HG02938 (cell line): ENCODE measurements around the gene KRI1.
A peak's percentile ranks its signal among the peaks of the same experiment; 100 is the strongest.

Experiments used
- ATAC-seq: cut with Tn5 transposase; IDR thresholded peaks from one replicate; pipeline ENCODE4 v1.9.1; 2021; ENCODE audit warnings: mild to moderate bottlenecking, moderate library complexity; ENCODE audit not compliant: unreplicated experiment

The KRI1 gene

DNA sequence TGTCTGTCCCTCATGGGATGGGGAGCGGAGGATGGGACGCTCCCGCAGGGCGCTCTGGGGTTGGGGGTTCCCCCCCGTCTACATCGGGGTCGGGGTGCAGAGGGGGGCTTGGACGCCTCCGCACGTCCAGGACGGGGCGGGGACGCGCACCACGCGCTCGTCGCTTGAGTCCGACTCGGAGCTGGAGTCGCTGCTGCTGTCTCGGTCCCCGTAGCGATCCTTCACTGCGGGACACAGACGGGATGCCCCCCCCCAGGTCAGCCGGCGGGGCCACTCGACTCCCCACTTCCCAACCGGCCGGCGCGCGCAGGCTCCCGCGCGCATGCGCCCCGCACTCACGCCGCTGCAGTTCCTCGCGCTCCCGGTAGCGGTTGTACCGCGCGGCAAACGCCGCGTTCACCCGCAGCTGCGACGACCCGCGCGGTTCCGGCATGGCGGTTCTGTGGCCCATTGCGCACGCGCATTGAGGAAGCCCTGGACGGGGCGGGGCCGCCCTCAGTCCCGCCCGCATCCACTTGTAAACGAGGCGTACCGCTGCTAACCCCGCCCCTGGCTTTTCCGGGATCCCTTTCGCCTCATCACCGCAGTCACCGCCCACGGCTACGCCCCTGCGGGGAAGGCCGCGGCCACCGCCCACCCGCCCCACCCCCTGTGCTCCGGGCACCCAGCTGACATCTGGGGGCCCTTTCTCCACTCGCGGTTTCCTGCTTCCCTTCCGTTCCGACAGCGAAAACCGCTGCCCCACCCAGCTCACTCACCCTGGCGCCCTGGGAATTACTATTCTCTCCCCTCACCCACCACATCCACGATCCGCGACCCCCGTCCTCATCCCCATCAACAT, at the start of gene KRI1:
Gene KRI1 (minus strand): TSS at position 444 of the 841 bp plus-strand sequence. CDS start 11 bp downstream, at position 433.
- peak; percentile 38 for ATAC-seq

DNA sequence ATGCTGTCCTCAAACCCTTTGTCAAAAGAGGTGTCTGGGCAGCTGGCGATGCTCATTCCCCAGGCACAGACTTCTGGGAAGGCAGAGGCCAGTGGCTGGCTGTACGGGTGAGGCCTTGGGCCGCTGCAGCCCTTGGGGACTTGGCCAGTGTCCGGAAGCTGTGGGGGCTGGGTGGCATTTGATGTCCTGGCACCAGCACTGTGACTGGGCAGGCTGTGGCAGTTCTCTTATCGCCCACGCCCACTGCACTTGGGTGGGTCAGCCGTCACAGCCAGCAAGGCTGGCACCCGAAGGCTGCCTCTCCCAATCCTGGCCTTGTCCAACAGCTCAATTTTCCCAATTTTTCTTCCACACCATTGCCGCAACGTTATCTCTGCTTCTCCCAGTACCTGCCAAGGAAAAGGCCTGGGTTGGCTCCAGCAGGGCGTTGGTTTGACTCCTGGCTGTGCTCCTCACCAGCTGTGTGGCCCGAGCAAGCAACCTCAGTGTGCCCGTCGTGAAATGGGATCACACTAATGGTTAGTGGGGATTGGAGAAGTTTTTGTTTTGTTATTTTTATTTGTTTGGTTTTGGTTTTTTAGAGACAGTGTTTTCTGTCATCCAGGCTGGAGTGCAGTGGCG, 46.8 kb upstream of the KRI1 start:
- no peak for ATAC-seq

DNA sequence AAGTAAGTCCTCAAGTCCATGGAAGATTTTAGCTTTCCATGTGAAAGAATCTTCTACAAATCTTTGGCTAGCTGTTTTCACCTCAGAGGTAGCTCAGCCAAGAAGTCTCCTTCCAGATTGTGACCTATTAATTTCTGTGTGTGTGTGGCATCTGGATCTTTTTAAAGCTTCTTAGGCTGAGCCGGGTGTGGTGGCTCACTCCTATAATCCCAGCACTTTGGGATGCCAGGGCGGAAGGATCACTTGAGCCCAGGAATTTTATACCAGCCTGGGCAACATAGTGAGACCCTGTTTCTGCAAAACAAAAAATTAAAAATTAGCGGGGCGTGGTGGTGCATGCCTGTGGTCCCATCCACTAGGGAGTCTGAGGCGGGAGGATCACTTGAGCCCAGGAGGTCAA, 46.1 kb upstream of the KRI1 start:
- no peak for ATAC-seq

- ATAC-seq: no peak
These were observed 38.7 kb upstream of the KRI1 start for GRCh38 chr19:10604460-10604980.

DNA sequence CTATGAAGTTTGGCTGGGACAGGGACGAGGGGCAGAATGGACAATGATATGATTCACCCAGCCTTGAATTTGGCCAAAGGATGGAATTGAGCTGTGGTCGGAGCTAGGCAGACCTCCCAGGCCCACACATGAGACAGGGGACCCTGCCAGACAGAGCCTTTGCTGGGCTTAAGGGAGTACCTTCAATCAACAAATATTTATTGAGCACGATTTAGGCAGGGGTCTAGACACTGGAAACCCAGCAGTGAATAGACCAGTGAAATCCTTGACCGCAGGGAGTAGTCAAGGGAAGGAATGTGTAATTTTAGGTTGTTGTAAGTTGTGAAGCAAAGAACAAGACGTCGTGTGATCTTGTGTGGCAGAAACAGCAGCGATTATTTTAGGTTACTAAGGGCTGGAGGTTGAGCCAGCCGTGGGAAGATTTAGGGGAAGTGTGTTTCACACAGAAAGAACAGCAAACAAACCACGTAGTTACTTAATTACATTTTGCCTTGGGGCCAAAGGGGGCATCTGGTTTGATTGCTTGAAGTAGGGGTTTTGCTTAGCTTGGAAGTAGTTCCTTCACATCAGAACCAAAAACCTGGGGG, 38.2 kb upstream of the KRI1 start:
- ATAC-seq: peak; percentile 5

DNA sequence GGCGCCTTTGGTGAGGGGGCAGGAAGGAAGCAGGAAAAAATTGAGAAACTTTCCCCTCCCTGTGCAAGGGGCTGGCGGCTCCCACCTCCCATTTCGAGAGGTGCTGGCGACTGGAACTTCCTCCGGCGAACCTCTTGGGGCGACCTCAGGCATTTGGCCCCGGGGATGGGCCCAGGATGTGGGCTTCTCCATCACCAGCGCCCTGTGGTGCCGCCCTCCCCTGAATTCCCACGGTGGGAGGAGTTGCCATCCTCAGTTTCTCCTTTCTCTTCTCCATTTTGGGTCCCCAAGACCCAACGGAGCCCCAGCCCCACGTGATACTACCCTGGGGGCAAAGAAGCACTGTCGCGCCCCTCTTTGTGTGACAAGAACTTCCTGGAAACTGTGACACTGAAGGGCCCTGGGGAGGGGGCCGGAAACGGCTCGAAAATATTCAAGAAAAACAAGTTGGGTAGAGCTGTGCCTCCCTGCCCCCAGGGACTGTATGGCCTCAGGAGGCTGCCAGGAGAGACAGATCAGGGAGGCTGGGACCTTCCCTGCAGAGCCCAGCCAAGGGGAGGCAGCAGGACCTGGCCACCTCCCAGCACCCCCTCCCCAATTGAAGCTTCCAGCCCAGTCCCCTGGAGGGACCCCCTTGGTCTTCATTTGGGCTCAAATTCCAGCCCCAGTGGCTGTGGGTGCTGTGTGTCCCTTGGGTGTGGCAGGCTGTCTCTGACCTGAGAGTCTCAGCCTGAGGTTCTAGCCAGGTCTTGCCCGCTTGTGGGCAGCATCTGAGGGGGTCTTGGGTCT, 37.5 kb upstream of the KRI1 start:
- ATAC-seq: peak; percentile 46

- ATAC-seq: no peak
These were observed 36.7 kb upstream of the KRI1 start for GRCh38 chr19:10602330-10603083.

DNA sequence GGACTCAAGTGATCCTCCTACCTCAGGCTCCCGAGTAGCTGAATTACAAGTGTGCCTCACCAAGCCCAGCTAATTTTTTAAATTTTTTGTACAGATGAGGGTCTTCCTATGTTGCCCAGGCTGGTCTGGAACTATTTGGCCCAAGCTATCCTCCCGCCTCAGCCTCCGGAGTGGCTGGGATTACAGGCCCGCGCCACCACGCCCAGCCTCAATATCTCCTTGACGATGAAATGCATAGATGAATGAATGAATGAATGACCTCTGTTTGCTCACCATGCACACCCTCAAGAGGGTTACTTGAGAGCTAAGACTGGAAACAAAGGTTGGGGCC, 36.2 kb upstream of the KRI1 start:
- ATAC-seq: no peak

GRCh38 chr19:10600149-10600548, 34.3 kb upstream of the KRI1 start:
- ATAC-seq: no peak

DNA sequence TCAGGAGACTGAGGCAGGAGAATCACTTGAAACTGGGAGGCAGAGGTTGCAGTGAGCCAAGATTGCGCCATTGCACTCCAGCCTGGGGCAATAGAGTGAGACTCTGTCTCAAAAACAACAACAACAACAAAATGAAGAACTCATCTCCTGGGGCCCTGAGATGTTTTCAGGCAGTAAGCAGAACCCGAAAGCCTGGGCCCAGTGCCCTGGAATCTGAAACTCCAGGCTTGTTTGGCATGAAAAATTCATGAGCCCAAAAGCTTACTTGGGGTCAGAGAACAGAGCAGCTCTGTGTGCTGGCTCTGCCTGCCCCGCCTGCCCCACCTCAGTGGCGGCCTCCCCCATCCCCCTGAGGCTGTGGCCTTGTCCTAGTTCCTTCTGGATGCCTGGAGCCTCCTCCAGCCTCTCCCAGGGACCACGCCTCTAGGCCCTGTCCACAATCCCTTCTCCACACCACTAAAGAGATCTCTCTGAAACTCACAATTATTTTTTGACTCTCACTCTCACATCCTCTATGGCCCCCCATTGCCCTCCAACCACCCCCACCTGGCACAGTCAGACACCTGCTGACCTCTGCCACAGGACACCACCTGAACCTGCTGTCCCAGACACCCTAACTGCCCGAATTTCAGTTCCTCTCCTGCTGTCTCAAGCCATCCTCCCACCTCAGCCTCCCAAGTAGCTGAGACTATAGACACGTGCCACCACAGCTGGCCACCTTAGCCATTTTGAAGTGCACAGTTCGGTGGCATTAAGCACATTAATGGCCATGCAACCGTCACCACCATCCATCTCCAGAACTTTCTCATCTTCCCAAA, 28.2 kb upstream of the KRI1 start:
- no peak for ATAC-seq

- no peak for ATAC-seq
These were observed 27.3 kb upstream of the KRI1 start for GRCh38 chr19:10593148-10593547.

- no peak for ATAC-seq
These were observed 22.0 kb upstream of the KRI1 start for GRCh38 chr19:10587839-10588150.

DNA sequence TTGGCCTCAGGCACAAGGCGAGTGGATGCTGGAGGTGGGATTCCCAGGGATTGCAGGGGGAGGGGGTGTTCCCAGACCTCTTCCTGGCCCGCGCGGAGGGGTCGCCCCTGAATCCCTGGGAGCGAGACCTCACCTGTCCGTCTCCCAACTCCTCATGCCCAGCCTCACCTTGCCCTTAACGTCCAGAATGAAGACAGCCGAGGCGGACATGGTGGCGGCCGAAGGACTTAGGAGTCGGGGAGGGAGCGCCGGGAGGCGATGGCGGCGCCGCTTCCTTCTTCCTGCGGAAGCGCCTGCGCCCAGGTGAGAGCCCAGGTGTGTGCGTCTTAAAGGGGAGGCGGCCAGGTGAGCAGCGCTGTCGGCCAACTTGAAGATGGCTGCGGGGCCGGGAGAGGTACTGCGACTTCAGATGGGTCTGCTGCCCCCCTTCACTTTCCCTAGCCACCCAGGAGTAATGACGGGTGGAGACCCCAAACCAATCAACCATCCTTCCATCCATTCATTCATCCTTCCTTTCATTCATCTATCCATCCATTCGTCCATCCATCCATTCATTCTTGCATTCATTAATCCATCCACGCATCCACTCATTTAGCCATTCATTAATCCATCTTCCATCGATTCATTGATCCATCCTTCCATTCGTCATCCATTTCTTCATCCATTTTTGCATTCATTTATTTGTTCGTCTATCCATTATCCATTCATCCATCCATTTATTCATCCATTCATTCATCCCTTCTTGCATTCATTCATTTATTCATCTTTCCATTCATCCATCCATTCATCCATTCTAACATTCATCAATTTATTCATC, 21.4 kb upstream of the KRI1 start, which contains the start of gene AP1M2:
Gene AP1M2 (minus strand): TSS at position 291 of the 817 bp plus-strand sequence. CDS start 81 bp downstream, at position 210.
- no peak for ATAC-seq

GRCh38 chr19:10586396-10586795, 20.6 kb upstream of the KRI1 start:
- ATAC-seq: no peak

DNA sequence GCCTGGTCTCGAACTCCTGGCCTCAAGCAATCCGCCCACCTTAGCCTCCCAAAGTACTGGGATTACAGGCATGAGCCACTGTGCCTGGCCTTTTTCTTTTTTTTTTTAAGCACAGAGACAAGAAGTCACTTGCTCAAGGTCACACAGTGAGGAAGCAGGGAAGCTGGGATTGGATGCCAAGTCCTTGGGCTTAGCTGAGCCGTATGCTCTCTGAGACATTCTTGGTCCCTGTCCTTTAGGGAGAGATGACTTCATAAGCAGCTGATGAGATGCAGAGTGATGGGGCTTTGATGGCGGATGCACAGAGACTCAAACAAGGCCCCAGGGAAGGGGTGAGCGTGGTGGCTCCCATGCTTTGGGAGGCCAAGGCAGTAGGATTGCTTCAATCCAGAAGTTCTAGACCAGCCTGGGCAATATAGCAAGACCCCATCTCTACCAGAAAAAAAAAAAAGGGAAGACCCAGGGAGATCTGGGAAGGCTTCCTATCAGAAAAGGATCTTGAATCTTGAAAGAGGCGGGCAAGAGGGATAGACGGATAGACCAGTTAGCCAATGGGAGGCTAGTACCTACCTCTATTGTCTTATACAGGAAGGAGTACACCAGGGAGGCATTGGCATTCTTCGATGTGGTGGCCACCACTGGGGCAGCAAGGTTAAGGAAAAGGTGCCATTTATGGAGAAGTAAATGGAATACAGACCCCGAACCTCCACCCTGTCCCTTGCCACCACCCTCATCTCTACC, 17.4 kb upstream of the KRI1 start:
- ATAC-seq: no peak

DNA sequence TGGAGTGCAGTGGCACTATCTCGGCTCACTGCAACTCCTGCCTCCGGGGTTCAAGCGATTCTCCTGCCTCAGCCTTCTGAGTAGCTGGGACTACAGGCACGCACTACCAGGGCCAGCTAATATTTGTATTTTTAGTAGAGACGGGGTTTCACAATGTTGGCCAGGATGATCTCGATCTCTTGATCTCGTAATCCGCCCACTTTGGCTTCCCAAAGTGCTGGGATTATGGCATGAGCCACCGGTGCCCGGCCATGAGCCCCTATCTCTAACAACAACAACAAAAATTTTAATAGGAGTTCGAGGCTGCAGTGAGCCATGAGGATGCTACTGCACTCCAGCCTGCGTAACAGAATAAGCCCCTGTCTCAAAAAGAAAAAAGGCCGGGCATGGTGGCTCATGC, 16.3 kb upstream of the KRI1 start:
- no peak for ATAC-seq

GRCh38 chr19:10580979-10581631, 15.3 kb upstream of the KRI1 start:
- peak; percentile 61 for ATAC-seq

- ATAC-seq: no peak
These were observed 12.1 kb upstream of the KRI1 start for GRCh38 chr19:10577951-10578350.
